Naive thymus-derived CD4-positive, alpha-beta T cell (primary cell): Measurements from ENCODE around the gene PCDHGA9. TPM values are rescaled to one million over a fixed set of nuclear protein-coding genes. Genes with fewer than 3 reads are reported as not detected.
"Not testable (repeated sequence)": the region's sequence is repeated elsewhere in the genome, so short reads cannot be mapped to it uniquely, and the experiment has no call there.

Source experiments
- ATAC-seq: fragments of 150-1000 bp; cut with Tn5 transposase; 2 replicates; pipeline ENCODE4 v1.10.0; 2021; ENCODE audit warnings: mild to moderate bottlenecking, moderate library complexity
- CTCF ChIA-PET: fragments of 350-600 bp; sonication (Branson Sonifier 250); formaldehyde crosslinking; loops from one replicate; lab custom pipeline; 2021; ENCODE audit warnings: antibody characterized with exemption; lab: Charles Lee
- POLR2A ChIA-PET: fragments of 350-600 bp; sonication (Branson Sonifier 250); formaldehyde crosslinking; loops from one replicate; lab custom pipeline; 2021; ENCODE audit warnings: antibody characterized with exemption, inconsistent platforms; lab: Charles Lee
- DNase-seq, 9 donors: peaks; one replicate each; pipeline versions ENCODE4 v3.0.0 to v3.0.0-alpha.2; 2020 to 2022; ENCODE audit warnings: mixed read lengths in 1 of 9
- H3K27ac ChIP-seq: one replicate; pipeline ENCODE4 v1.7.0; 2013; ENCODE audit warnings: mild to moderate bottlenecking, low read depth, low read length, moderate library complexity
- H3K27me3 ChIP-seq, 2 donors: one replicate each; pipeline ENCODE4 v1.7.0; 2013; ENCODE audit warnings: low read length in 2 of 2, mild to moderate bottlenecking in 2 of 2, moderate library complexity in 2 of 2; ENCODE audit not compliant: control insufficient read depth in 2 of 2, insufficient read depth in 2 of 2
- H3K36me3 ChIP-seq, 3 experiments: 1 replicate in 2 of 3; 2 replicates in 1 of 3; pipeline ENCODE4 v1.7.0; 2013; ENCODE audit warnings: low read length in 3 of 3, mild to moderate bottlenecking in 3 of 3, moderate library complexity in 1 of 3; ENCODE audit not compliant: insufficient read depth in 3 of 3, control insufficient read depth in 2 of 3
- H3K4me1 ChIP-seq, 2 donors: one replicate each; pipeline ENCODE4 v1.7.0; 2013; ENCODE audit warnings: low read length in 2 of 2, mild to moderate bottlenecking in 2 of 2, moderate library complexity in 1 of 2; ENCODE audit not compliant: control insufficient read depth in 2 of 2, insufficient read depth in 2 of 2
- H3K4me3 ChIP-seq: 2 replicates; pipeline ENCODE4 v1.7.0; 2013; ENCODE audit warnings: mild to moderate bottlenecking, low read length
- H3K9me3 ChIP-seq, 3 experiments: 1 replicate in 2 of 3; 2 replicates in 1 of 3; pipeline ENCODE4 v1.7.0; 2013; ENCODE audit warnings: low read length in 3 of 3; ENCODE audit not compliant: control insufficient read depth in 2 of 3
- H3K27ac Mint-ChIP-seq, 9 donors: one replicate each; pipeline ENCODE4 v1.8.0; 2020 to 2022; ENCODE audit warnings: mixed read lengths in 9 of 9, mild to moderate bottlenecking in 8 of 9, moderate library complexity in 5 of 9, inconsistent platforms in 2 of 9
- H3K27me3 Mint-ChIP-seq, 5 donors: one replicate each; pipeline ENCODE4 v1.8.0; 2021 to 2022; ENCODE audit warnings: mixed read lengths in 5 of 5, mild to moderate bottlenecking in 1 of 5
- H3K36me3 Mint-ChIP-seq, 5 donors: one replicate each; pipeline ENCODE4 v1.8.0; 2020 to 2022; ENCODE audit warnings: mixed read lengths in 5 of 5, mild to moderate bottlenecking in 3 of 5, inconsistent platforms in 1 of 5
- H3K4me1 Mint-ChIP-seq, 7 donors: one replicate each; pipeline ENCODE4 v1.8.0; 2020 to 2022; ENCODE audit warnings: mixed read lengths in 7 of 7, mild to moderate bottlenecking in 3 of 7, inconsistent platforms in 1 of 7
- H3K4me3 Mint-ChIP-seq, 10 donors: one replicate each; pipeline ENCODE4 v1.8.0; 2020 to 2022; ENCODE audit warnings: mild to moderate bottlenecking in 10 of 10, mixed read lengths in 10 of 10, moderate library complexity in 6 of 10, inconsistent platforms in 2 of 10
- H3K9me3 Mint-ChIP-seq, 11 donors: one replicate each; pipeline ENCODE4 v1.8.0; 2020 to 2022; ENCODE audit warnings: mixed read lengths in 11 of 11, mild to moderate bottlenecking in 4 of 11, inconsistent platforms in 1 of 11, moderate library complexity in 1 of 11
- intact Hi-C, 2 donors: fragments of 100-400 bp; cut with micrococcal nuclease; formaldehyde crosslinking; loops; one replicate each; pipeline ENCODE4 v1.15.1; 2023
- polyA plus RNA-seq, 2 donors: library from polyadenylated mRNA; unstranded; fragments of 300-500 nt; fragmentation: Illumina TruSeq; gene quantifications; one replicate each; pipeline ENCODE4 v1.2.3, GENCODE V29; 2021
- total RNA-seq, 6 experiments: library from RNA in 5 of 6; stranded (reverse) in 5 of 6; gene quantifications; 1 replicate in 5 of 6; 2 replicates in 1 of 6; pipeline ENCODE4 v1.2.3 and lab custom pipeline; 2021 to 2026

PCDHGA9 gene
- total and polyA plus RNA-seq, 7 experiments from 2014 or later: 0.16 to 0.41 (median 0.22) TPM; not detected in 3

GRCh38 chr5:141427783-141428426 lies 25.3 kb downstream of the PCDHGA9 start:
- Mint-ChIP-seq H3K36me3 (peaks cover 6 to 41% (median 17%) of the 10 kb centered on the region in 5 donors), H3K9me3 (peaks cover 4 to 89% (median 53%) of the 10 kb centered on the region in 11 donors), H3K27ac (no peak overlapping the region)

GRCh38 chr5:141430332-141431113 lies 27.9 kb downstream of the PCDHGA9 start, which contains the start of gene PCDHGA12:
TSS of gene PCDHGA12 (plus strand) at chr5:141430507. CDS start at chr5:141430760, 253 bp downstream.
- Histone ChIP-seq H3K4me3 (peak within 1 kb of the TSS; percentile 27), H3K27me3 (peaks cover 7 to 16% of the 10 kb centered on the region in 2 donors)

More at GRCh38 chr5:141427783-141428426, 25.3 kb downstream of the PCDHGA9 start:
- Histone ChIP-seq H3K36me3 (no peaks in the 10 kb centered on the region), H3K4me1 (no peaks in the 10 kb centered on the region), H3K27ac (no peak overlapping the region), H3K27me3 (peaks cover 7 to 13% of the 10 kb centered on the region in 2 donors), H3K4me3 (no peak overlapping the region), H3K9me3 (peaks cover 0 to 42% (median 5%) of the 10 kb centered on the region in 3 experiments)
- CTCF ChIA-PET: no interaction called here
- POLR2A ChIA-PET: interaction anchor here (0.6 kb wide), 1 partner anchor 10 kb away, joined by 3 read pairs; no protein-coding TSS in a partner anchor
- intact Hi-C loops: no loop called here
- DNase-seq (no peak), ATAC-seq (no peak)
- Mint-ChIP-seq H3K4me1 (peaks cover 6 to 10% (median 9%) of the 10 kb centered on the region in 7 donors), H3K27me3 (peaks cover 38 to 73% (median 69%) of the 10 kb centered on the region in 5 donors), H3K4me3 (peak overlapping the region in 1 of 10 donors; percentile 25)

GRCh38 chr5:141431286-141431685 lies 28.7 kb downstream of the PCDHGA9 start:
- CTCF ChIA-PET: no interaction called here
- Mint-ChIP-seq H3K4me1 (peaks cover 7 to 12% (median 9%) of the 10 kb centered on the region in 7 donors), H3K36me3 (peaks cover 6 to 42% (median 20%) of the 10 kb centered on the region in 5 donors), H3K9me3 (peaks cover 4 to 78% (median 47%) of the 10 kb centered on the region in 11 donors), H3K27me3 (peaks cover 28 to 76% (median 73%) of the 10 kb centered on the region in 5 donors), H3K4me3 (peak overlapping the region in 9 of 10 donors; percentile 41 to 86 (median 75)), H3K27ac (peak overlapping the region in 3 of 9 donors; percentile 13 to 78 (median 75))
- Histone ChIP-seq H3K27ac (no peak overlapping the region), H3K27me3 (peaks cover 7 to 16% of the 10 kb centered on the region in 2 donors), H3K9me3 (peaks cover 0 to 35% (median 5%) of the 10 kb centered on the region in 3 experiments), H3K4me1 (no peaks in the 10 kb centered on the region), H3K4me3 (no peak overlapping the region), H3K36me3 (no peaks in the 10 kb centered on the region)
- no peak for ATAC-seq
- no peak for DNase-seq
- intact Hi-C loops: no loop called here
- POLR2A ChIA-PET: no interaction called here

More at GRCh38 chr5:141430332-141431113, 27.9 kb downstream of the PCDHGA9 start, which contains the start of gene PCDHGA12:
- H3K27ac Mint-ChIP-seq: peak within 1 kb of the TSS in 7 of 9 donors; percentile 17 to 83 (median 58)
- ChIA-PET CTCF (interaction anchor here (0.6 kb wide), 1 partner anchor 18 kb away, joined by 4 read pairs; the partner anchor contains the start of gene PCDHGA10), POLR2A (interaction anchor here (1.2 kb wide), 1 partner anchor 111 kb away, joined by 4 read pairs; no protein-coding TSS in a partner anchor)
- Histone ChIP-seq H3K9me3 (peaks cover 0 to 35% (median 5%) of the 10 kb centered on the region in 3 experiments), H3K27ac (no peak within 1 kb of the TSS), H3K36me3 (no peaks in the 10 kb centered on the region), H3K4me1 (no peaks in the 10 kb centered on the region)
- H3K36me3 Mint-ChIP-seq: peaks cover 6 to 42% (median 20%) of the 10 kb centered on the region in 5 donors
- H3K27me3 Mint-ChIP-seq: peaks cover 31 to 81% (median 71%) of the 10 kb centered on the region in 5 donors
- intact Hi-C loops: no loop called here
- ATAC-seq (peak; percentile 64), DNase-seq (no peak)
- peaks cover 4 to 86% (median 49%) of the 10 kb centered on the region in 11 donors for H3K9me3 Mint-ChIP-seq
- H3K4me3 Mint-ChIP-seq: peak within 1 kb of the TSS; percentile 12 to 86 (median 78)
- peaks cover 7 to 12% (median 9%) of the 10 kb centered on the region in 7 donors for H3K4me1 Mint-ChIP-seq

- Mint-ChIP-seq H3K4me1 (peaks cover 7 to 12% (median 9%) of the 10 kb centered on the region in 7 donors), H3K4me3 (peak overlapping the region in 5 of 10 donors; percentile 29 to 82 (median 73))
These were observed 29.7 kb downstream of the PCDHGA9 start for GRCh38 chr5:141432308-141432707.

GRCh38 chr5:141432726-141433125 lies 30.1 kb downstream of the PCDHGA9 start:
- not testable (repeated sequence) for DNase-seq

More at GRCh38 chr5:141432308-141432707, 29.7 kb downstream of the PCDHGA9 start:
- H3K27ac Mint-ChIP-seq: peak overlapping the region in 2 of 9 donors; percentile 21 to 25
- H3K4me3 ChIP-seq, CTCF ChIA-PET, DNase-seq, H3K27ac ChIP-seq, intact Hi-C loops, H3K4me1 ChIP-seq, ATAC-seq, H3K36me3 ChIP-seq, POLR2A ChIA-PET: not testable (repeated sequence)
- Histone ChIP-seq H3K9me3 (peaks cover 0 to 35% (median 5%) of the 10 kb centered on the region in 3 experiments), H3K27me3 (peaks cover 7 to 18% of the 10 kb centered on the region in 2 donors)
- peaks cover 6 to 33% (median 20%) of the 10 kb centered on the region in 5 donors for H3K36me3 Mint-ChIP-seq
- peaks cover 28 to 73% (median 72%) of the 10 kb centered on the region in 5 donors for H3K27me3 Mint-ChIP-seq
- peaks cover 4 to 68% (median 43%) of the 10 kb centered on the region in 11 donors for H3K9me3 Mint-ChIP-seq

GRCh38 chr5:141434006-141434405 lies 31.4 kb downstream of the PCDHGA9 start:
- Mint-ChIP-seq H3K4me1 (peaks cover 7 to 12% (median 9%) of the 10 kb centered on the region in 7 donors), H3K27me3 (peaks cover 28 to 66% (median 63%) of the 10 kb centered on the region in 5 donors), H3K27ac (no peak overlapping the region), H3K4me3 (no peak overlapping the region), H3K9me3 (peaks cover 4 to 58% (median 39%) of the 10 kb centered on the region in 11 donors), H3K36me3 (peaks cover 3 to 29% (median 13%) of the 10 kb centered on the region in 5 donors)
- H3K27me3 ChIP-seq: peaks cover 7 to 19% of the 10 kb centered on the region in 2 donors
- ATAC-seq (no peak), DNase-seq (no peak)
- intact Hi-C loops: no loop called here
- H3K4me1 ChIP-seq: no peaks in the 10 kb centered on the region
- no peaks in the 10 kb centered on the region for H3K36me3 ChIP-seq
- no peak overlapping the region for H3K27ac ChIP-seq
- ChIA-PET CTCF (no interaction called here), POLR2A (interaction anchor here (0.7 kb wide), 1 partner anchor 357 kb away, joined by 3 read pairs; no protein-coding TSS in a partner anchor)
- H3K9me3 ChIP-seq: peaks cover 0 to 27% (median 5%) of the 10 kb centered on the region in 3 experiments
- no peak overlapping the region for H3K4me3 ChIP-seq

More at GRCh38 chr5:141432726-141433125, 30.1 kb downstream of the PCDHGA9 start:
- peaks cover 0 to 32% (median 5%) of the 10 kb centered on the region in 3 experiments for H3K9me3 ChIP-seq
- H3K36me3 ChIP-seq, H3K27ac ChIP-seq, H3K4me3 ChIP-seq, POLR2A ChIA-PET, H3K4me1 ChIP-seq, CTCF ChIA-PET, intact Hi-C loops, ATAC-seq: not testable (repeated sequence)
- peak overlapping the region in 2 of 10 donors; percentile 27 to 52 for H3K4me3 Mint-ChIP-seq
- H3K9me3 Mint-ChIP-seq: peaks cover 4 to 66% (median 43%) of the 10 kb centered on the region in 11 donors
- H3K27me3 Mint-ChIP-seq: peaks cover 28 to 73% (median 72%) of the 10 kb centered on the region in 5 donors
- peak overlapping the region in 1 of 9 donors; percentile 46 for H3K27ac Mint-ChIP-seq
- H3K27me3 ChIP-seq: peaks cover 7 to 19% of the 10 kb centered on the region in 2 donors
- H3K4me1 Mint-ChIP-seq: peaks cover 7 to 12% (median 9%) of the 10 kb centered on the region in 7 donors
- peaks cover 6 to 33% (median 20%) of the 10 kb centered on the region in 5 donors for H3K36me3 Mint-ChIP-seq
